NCI-H2227 treated with DMSO at 0.1 percent for 48 hours (cell line): ENCODE data around the gene TMEM181.
"Not testable (repeated sequence)": the region's sequence is repeated elsewhere in the genome, so short reads cannot be mapped to it uniquely, and the experiment has no call there.

ENCODE experiments used
- DNase-seq: peaks from one replicate; lab custom pipeline; 2025; lab: John Stamatoyannopoulos, UW

TMEM181 gene, protein sequence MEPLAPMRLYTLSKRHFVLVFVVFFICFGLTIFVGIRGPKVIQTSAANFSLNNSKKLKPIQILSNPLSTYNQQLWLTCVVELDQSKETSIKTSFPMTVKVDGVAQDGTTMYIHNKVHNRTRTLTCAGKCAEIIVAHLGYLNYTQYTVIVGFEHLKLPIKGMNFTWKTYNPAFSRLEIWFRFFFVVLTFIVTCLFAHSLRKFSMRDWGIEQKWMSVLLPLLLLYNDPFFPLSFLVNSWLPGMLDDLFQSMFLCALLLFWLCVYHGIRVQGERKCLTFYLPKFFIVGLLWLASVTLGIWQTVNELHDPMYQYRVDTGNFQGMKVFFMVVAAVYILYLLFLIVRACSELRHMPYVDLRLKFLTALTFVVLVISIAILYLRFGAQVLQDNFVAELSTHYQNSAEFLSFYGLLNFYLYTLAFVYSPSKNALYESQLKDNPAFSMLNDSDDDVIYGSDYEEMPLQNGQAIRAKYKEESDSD

GRCh38 chr6:158559895-158560835 is at the start of gene TMEM181:
TMEM181 (plus strand) TSS chr6:158560091; CDS start chr6:158560225, 134 bp downstream.
- peak; percentile 48 for DNase-seq

- DNase-seq: no peak
These were observed 47.1 kb upstream of the TMEM181 start for GRCh38 chr6:158512809-158513208.

DNA sequence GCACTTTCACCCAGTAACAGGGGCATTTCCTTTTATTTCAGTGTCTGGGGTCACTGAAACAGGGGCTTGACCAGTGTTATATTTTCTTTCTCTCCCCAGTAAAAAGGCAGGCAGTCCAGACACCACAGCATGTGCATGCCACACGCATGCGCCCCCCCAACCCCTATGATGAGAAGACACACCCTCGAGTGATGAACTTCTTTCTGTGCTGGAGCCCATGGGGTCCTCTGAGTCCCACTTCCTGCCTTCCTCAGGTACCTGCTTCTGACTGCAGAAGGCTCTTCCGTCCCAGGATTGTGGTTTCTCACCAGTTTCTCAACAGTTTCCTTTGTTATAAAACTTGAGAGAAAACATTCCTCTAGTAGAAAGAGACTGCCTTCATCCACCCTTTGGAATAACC is 45.7 kb upstream of the TMEM181 start:
- DNase-seq: no peak

- DNase-seq: no peak
These were observed 44.9 kb upstream of the TMEM181 start for GRCh38 chr6:158514991-158515390.

- DNase-seq: no peak
These were observed 43.8 kb upstream of the TMEM181 start for GRCh38 chr6:158516098-158516497.

- DNase-seq: no peak
These were observed 42.9 kb upstream of the TMEM181 start for GRCh38 chr6:158517038-158517437.

DNA sequence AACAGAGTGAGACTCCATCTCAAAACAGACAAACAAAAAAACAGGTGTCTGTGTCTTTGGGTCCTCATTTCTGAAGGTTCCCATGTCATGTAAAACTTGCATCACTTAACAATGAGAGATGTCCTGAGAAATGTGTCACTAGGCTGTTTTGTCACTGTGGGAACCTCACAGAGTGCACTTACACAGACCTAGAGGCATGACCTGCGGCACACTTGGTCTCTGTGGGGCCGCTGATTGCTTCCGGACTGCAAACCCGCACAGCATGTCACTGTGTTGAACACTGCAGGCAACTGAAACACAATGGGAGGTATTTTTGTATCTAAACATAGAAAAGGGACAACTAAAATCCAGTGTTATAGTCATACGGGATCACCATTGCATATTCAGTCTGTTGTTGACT is 42.3 kb upstream of the TMEM181 start:
- DNase-seq: no peak

DNA sequence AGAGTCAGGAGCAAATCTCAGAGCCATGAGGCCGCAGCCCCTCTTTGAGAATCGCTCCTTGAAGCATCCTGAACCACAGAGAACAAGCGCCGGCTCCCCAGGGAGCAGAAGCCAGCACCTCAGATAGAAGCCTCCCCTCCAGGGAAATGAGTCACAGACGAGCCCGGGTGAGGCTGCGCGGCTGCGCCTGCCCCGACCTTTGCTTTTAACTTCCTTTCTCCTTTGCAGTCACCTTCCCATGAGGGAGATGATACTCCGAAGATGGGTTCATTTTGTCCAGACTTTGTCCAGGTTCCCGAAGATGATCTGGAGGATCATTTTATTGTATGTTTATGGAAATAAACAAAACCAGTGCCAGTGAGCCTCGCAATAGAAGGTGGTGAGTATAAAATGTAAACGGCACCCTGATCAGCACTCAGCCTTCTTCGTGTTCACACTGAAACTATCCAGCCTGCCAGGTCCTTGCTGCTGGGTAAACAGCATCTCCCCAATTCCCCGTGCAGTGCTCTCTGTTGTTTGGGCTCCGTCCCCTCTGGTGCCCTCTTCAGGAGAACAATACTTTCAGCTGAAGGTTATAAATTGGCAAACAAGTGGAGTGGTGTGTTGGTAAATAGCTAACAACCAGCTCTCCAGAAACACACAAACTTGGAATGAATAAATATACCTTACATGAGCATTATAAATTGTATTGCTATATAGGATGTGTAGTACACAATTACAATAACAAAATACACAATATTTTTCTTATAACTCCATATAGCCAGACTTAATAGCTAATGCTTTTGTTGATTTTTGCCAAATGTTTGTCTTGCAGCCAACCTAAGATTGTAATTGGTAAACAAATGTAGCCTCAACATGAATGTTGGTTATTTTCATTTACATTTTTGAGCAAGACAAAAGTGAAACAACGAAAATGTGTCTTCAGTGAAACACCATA is 41.4 kb upstream of the TMEM181 start:
- DNase-seq: peak; percentile 35

DNA sequence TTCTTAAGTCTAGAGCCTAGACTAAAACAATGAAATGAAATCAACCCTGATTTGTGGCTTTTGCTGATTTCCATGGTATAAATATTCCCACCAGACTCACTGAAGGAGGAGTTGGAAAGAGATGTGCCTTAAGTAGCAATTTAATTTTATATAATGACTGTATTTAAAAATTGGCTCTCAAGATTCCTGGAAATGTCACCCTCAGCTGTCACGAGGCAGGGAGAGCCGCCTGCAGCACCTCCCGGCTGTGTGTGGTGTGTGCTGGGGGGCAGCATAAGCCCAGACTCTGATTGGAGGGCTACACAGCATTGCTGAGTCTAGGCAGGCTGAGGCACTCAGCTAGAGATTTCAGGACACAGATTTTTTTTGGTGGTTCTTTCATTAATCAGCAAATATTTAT is 40.6 kb upstream of the TMEM181 start:
- DNase-seq: no peak

GRCh38 chr6:158519761-158520160 is 40.1 kb upstream of the TMEM181 start:
- DNase-seq: no peak

GRCh38 chr6:158520975-158521374 is 38.9 kb upstream of the TMEM181 start:
- not testable (repeated sequence) for DNase-seq

GRCh38 chr6:158521759-158522158 is 38.1 kb upstream of the TMEM181 start:
- DNase-seq: no peak

DNA sequence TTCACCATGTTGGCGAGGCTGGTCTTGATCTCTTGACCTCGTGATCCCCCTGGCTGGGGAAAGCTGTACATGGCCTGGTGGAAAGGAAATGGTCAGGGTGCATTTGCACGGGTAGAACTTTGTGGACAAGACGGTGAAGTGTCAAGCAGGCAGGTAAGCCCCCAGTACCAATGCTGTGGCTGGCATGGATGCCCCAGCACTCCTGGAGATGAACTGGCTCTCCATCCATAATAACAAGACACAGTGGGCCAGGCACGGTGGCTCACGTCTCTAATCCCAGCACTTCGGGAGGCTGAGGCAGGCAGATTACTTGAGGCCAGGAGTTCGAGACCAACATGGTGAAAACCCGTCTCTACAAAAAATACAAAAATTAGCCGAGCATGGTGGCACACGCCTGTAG is 37.3 kb upstream of the TMEM181 start:
- no peak for DNase-seq

DNA sequence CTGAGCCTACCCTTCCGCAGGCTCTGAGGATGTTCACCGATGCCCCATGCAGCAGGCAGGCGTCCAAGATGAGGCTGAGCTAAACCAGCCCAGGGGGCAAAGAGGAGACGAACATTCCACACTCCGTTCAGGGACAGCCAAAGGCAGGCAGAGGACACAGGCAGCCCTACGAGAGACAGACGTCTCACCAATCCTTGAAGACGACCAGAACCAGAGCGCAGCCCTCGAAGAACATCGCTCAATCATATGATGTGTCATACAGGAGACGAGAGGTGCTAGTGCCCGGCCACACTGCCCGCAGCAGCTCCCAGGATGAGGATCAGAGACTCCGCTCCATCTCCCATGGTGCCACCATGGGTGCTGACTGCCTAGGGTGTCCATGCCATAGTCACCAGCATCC is 35.6 kb upstream of the TMEM181 start:
- no peak for DNase-seq

- not testable (repeated sequence) for DNase-seq
These were observed 32.0 kb upstream of the TMEM181 start for GRCh38 chr6:158527858-158528257.

GRCh38 chr6:158528826-158529225 is 31.1 kb upstream of the TMEM181 start:
- DNase-seq: no peak

GRCh38 chr6:158529629-158530028 is 30.3 kb upstream of the TMEM181 start:
- no peak for DNase-seq

- no peak for DNase-seq
These were observed 28.3 kb upstream of the TMEM181 start for GRCh38 chr6:158531566-158531965.

DNA sequence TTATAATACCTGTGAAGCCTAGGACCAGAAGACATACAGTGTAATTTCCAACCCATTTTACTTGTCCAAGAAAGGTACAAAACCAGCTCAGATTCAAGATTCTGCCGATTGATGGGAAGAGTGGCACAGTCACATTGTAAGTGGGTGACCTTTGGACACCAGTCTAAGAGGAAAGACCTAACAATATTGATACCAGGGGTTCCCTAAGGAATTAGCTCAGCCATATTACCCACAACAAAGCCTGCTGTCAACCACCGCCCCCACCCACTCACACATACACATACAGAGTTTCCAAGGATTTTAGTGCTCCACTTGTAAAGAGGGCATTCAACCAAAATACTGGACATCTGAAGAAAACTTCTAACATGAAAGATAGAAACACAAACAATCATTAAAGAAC is 27.9 kb upstream of the TMEM181 start:
- DNase-seq: no peak

DNA sequence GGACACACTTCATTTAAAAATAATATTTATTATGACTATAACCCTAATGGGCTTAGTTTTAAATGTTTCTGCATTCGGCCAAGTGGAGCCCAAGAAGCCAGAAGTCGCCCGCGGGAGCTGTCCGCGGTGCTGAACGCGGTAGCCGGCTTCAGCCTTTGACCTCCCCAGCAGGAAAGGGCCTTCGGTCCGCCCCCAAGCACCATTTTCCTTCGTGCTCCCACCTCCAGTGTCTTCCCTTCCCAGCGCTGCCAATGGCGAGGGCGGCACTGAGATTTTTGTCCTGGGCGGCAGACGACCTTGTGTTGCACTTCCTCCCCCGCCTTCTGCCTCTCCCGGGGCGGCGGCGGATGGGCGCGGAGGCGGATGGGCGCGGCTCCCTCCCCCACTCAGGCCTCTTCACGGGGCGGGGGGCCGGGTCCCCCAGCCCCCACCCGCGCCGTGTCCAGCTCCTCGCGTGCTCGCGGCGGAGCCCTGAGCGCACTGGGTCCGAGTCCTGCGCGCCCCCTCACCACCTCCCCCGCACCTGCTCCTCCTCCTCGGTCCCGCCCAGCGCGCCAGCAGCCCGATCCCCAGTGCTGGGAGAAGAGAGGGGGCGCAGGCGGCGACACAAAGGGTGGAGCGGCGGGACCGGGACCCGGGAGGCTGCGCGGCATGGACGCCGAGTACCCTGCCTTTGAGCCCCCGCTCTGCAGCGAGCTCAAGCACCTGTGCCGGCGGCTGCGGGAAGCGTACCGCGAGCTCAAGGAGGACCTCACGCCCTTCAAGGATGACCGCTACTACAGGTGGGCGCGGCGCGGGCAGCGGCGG is 23.6 kb upstream of the TMEM181 start:
- DNase-seq: peak; percentile 30
